Activated naive CD4-positive, alpha-beta T cell treated with Interleukin-2 at 50 U/mL for 16 hours (primary cell): ENCODE data around the gene PCYOX1L.

ENCODE experiments used
- DNase-seq: peaks from one replicate; pipeline ENCODE4 v3.0.0-alpha.2; 2020

Gene PCYOX1L

GRCh38 chr5:149408252-149409099 lies 50.6 kb downstream of the PCYOX1L start:
- no peak for DNase-seq

GRCh38 chr5:149409268-149409948 lies 51.6 kb downstream of the PCYOX1L start:
- DNase-seq = no peak

- no peak for DNase-seq
Observed at GRCh38 chr5:149410071-149410470, 52.2 kb downstream of the PCYOX1L start.

- DNase-seq = no peak
Observed at GRCh38 chr5:149410721-149411432, 53.0 kb downstream of the PCYOX1L start.

GRCh38 chr5:149411738-149412519 lies 54.1 kb downstream of the PCYOX1L start:
- no peak for DNase-seq

GRCh38 chr5:149412783-149413476 lies 55.1 kb downstream of the PCYOX1L start:
- no peak for DNase-seq

- no peak for DNase-seq
Observed at GRCh38 chr5:149413477-149414210, 55.8 kb downstream of the PCYOX1L start.

GRCh38 chr5:149414405-149415065 lies 56.7 kb downstream of the PCYOX1L start:
- no peak for DNase-seq

- DNase-seq = no peak
Observed at GRCh38 chr5:149415066-149415967, 57.5 kb downstream of the PCYOX1L start.

- DNase-seq = no peak
Observed at GRCh38 chr5:149416987-149417710, 59.3 kb downstream of the PCYOX1L start.

- DNase-seq = no peak
Observed at GRCh38 chr5:149417711-149418368, 60.0 kb downstream of the PCYOX1L start.

GRCh38 chr5:149418910-149419531 lies 61.2 kb downstream of the PCYOX1L start:
- DNase-seq = no peak
